Activated naive CD4-positive, alpha-beta T cell treated with anti-CD3 and anti-CD28 coated beads, Interleukin-2, amount 10 ng/mL, durations not matched to agents 7 days and 5 days (primary cell): ENCODE data around the gene HBP1.
A peak's percentile ranks its signal among the peaks of the same experiment; 100 is the strongest.
"Not testable (repeated sequence)": the region's sequence is repeated elsewhere in the genome, so short reads cannot be mapped to it uniquely, and the experiment has no call there.

ENCODE experiments used
- CTCF ChIA-PET: fragments of 350-600 bp; sonication (Branson Sonifier 250); formaldehyde crosslinking; loops from one replicate; lab custom pipeline; 2021; ENCODE audit warnings: antibody characterized with exemption; lab: Charles Lee
- DNase-seq: peaks from one replicate; pipeline ENCODE4 v3.0.0-alpha.2; 2020
- H3K27ac Mint-ChIP-seq: one replicate; pipeline ENCODE4 v1.8.0; 2021; ENCODE audit warnings: mild to moderate bottlenecking, moderate library complexity, mixed read lengths
- H3K27me3 Mint-ChIP-seq: one replicate; pipeline ENCODE4 v1.8.0; 2021; ENCODE audit warnings: mild to moderate bottlenecking, mixed read lengths
- H3K36me3 Mint-ChIP-seq: one replicate; pipeline ENCODE4 v1.8.0; 2021; ENCODE audit warnings: mixed read lengths
- H3K4me1 Mint-ChIP-seq: one replicate; pipeline ENCODE4 v1.8.0; 2021; ENCODE audit warnings: mixed read lengths
- H3K4me3 Mint-ChIP-seq: one replicate; pipeline ENCODE4 v1.8.0; 2021; ENCODE audit warnings: mild to moderate bottlenecking, moderate library complexity, mixed read lengths
- H3K9me3 Mint-ChIP-seq: one replicate; pipeline ENCODE4 v1.8.0; 2021; ENCODE audit warnings: mixed read lengths

HBP1 gene

GRCh38 chr7:107147464-107148393, 21.1 kb upstream of the HBP1 start:
- Mint-ChIP-seq H3K9me3 (no peaks in the 10 kb centered on the region), H3K27me3 (no peaks in the 10 kb centered on the region), H3K4me1 (no peaks in the 10 kb centered on the region), H3K36me3 (no peaks in the 10 kb centered on the region), H3K27ac (no peak overlapping the region), H3K4me3 (no peak overlapping the region)
- CTCF ChIA-PET, result interaction anchor here (0.7 to 6.5 kb wide), 29 partner anchors 9 to 787 kb away, joined by 3 to 67 read pairs (median 4); no protein-coding TSS in a partner anchor
- DNase-seq, result peak; percentile 48

GRCh38 chr7:107148721-107149120, 20.1 kb upstream of the HBP1 start:
- H3K9me3 Mint-ChIP-seq, result no peaks in the 10 kb centered on the region
- no peak overlapping the region for H3K27ac Mint-ChIP-seq
- H3K27me3 Mint-ChIP-seq, result no peaks in the 10 kb centered on the region
- H3K36me3 Mint-ChIP-seq, result no peaks in the 10 kb centered on the region
- DNase-seq, result no peak
- no peak overlapping the region for H3K4me3 Mint-ChIP-seq
- CTCF ChIA-PET, result interaction anchor here (0.8 to 6.5 kb wide), 14 partner anchors 10 to 786 kb away, joined by 3 to 67 read pairs (median 4); no protein-coding TSS in a partner anchor
- H3K4me1 Mint-ChIP-seq, result no peaks in the 10 kb centered on the region

GRCh38 chr7:107149863-107150262, 18.9 kb upstream of the HBP1 start:
- Mint-ChIP-seq H3K36me3 (no peaks in the 10 kb centered on the region), H3K27me3 (no peaks in the 10 kb centered on the region), H3K4me3 (no peak overlapping the region), H3K9me3 (no peaks in the 10 kb centered on the region), H3K27ac (no peak overlapping the region), H3K4me1 (no peaks in the 10 kb centered on the region)
- CTCF ChIA-PET, result interaction anchor here (0.7 to 6.5 kb wide), 7 partner anchors 15 to 355 kb away, joined by 3 to 67 read pairs (median 4); no protein-coding TSS in a partner anchor
- DNase-seq, result no peak

- Mint-ChIP-seq H3K4me1 (no peaks in the 10 kb centered on the region), H3K27ac (no peak overlapping the region), H3K27me3 (no peaks in the 10 kb centered on the region), H3K4me3 (no peak overlapping the region), H3K9me3 (no peaks in the 10 kb centered on the region), H3K36me3 (no peaks in the 10 kb centered on the region)
- peak; percentile 87 for DNase-seq
- CTCF ChIA-PET, result interaction anchor here (0.7 to 6.5 kb wide), 9 partner anchors 16 to 414 kb away, joined by 3 to 67 read pairs (median 4); no protein-coding TSS in a partner anchor
Observed at GRCh38 chr7:107150375-107151073, 18.3 kb upstream of the HBP1 start.

GRCh38 chr7:107151538-107151937, 17.3 kb upstream of the HBP1 start:
- CTCF ChIA-PET, result interaction anchor here (0.8 to 6.5 kb wide), 6 partner anchors 61 to 415 kb away, joined by 3 to 55 read pairs (median 4); no protein-coding TSS in a partner anchor
- no peak for DNase-seq
- H3K27me3 Mint-ChIP-seq, result peaks cover 2% of the 10 kb centered on the region
- no peaks in the 10 kb centered on the region for H3K4me1 Mint-ChIP-seq
- no peak overlapping the region for H3K27ac Mint-ChIP-seq
- no peak overlapping the region for H3K4me3 Mint-ChIP-seq
- no peaks in the 10 kb centered on the region for H3K9me3 Mint-ChIP-seq
- no peaks in the 10 kb centered on the region for H3K36me3 Mint-ChIP-seq

- no peak overlapping the region for H3K27ac Mint-ChIP-seq
Observed at GRCh38 chr7:107152011-107152410, 16.8 kb upstream of the HBP1 start.

GRCh38 chr7:107154826-107155225, 14.0 kb upstream of the HBP1 start:
- Mint-ChIP-seq H3K27me3 (peaks cover 4% of the 10 kb centered on the region), H3K4me1 (no peaks in the 10 kb centered on the region), H3K4me3 (no peak overlapping the region), H3K9me3 (no peaks in the 10 kb centered on the region), H3K27ac (no peak overlapping the region), H3K36me3 (no peaks in the 10 kb centered on the region)
- CTCF ChIA-PET, result no interaction called here
- no peak for DNase-seq

More at GRCh38 chr7:107152011-107152410, 16.8 kb upstream of the HBP1 start:
- Mint-ChIP-seq H3K4me1 (no peaks in the 10 kb centered on the region), H3K27me3 (peaks cover 4% of the 10 kb centered on the region), H3K36me3 (no peaks in the 10 kb centered on the region), H3K9me3 (no peaks in the 10 kb centered on the region), H3K4me3 (no peak overlapping the region)
- no peak for DNase-seq
- CTCF ChIA-PET, result interaction anchor here (0.8 to 6.5 kb wide), 6 partner anchors 12 to 415 kb away, joined by 3 to 55 read pairs (median 3); no protein-coding TSS in a partner anchor

- DNase-seq, H3K9me3 Mint-ChIP-seq, H3K4me1 Mint-ChIP-seq, H3K27me3 Mint-ChIP-seq, H3K36me3 Mint-ChIP-seq, H3K4me3 Mint-ChIP-seq, CTCF ChIA-PET, H3K27ac Mint-ChIP-seq: not testable (repeated sequence)
Observed at GRCh38 chr7:107155726-107156125, 13.1 kb upstream of the HBP1 start.

GRCh38 chr7:107157091-107157490, 11.7 kb upstream of the HBP1 start:
- Mint-ChIP-seq H3K36me3 (no peaks in the 10 kb centered on the region), H3K4me1 (no peaks in the 10 kb centered on the region), H3K27ac (no peak overlapping the region), H3K9me3 (no peaks in the 10 kb centered on the region), H3K4me3 (no peak overlapping the region), H3K27me3 (peaks cover 4% of the 10 kb centered on the region)
- DNase-seq, result no peak
- CTCF ChIA-PET, result no interaction called here

GRCh38 chr7:107158028-107158427, 10.8 kb upstream of the HBP1 start:
- no peaks in the 10 kb centered on the region for H3K4me1 Mint-ChIP-seq
- H3K27ac Mint-ChIP-seq, result no peak overlapping the region
- H3K36me3 Mint-ChIP-seq, result no peaks in the 10 kb centered on the region
- CTCF ChIA-PET, result no interaction called here
- H3K4me3 Mint-ChIP-seq, result no peak overlapping the region
- H3K27me3 Mint-ChIP-seq, result peaks cover 4% of the 10 kb centered on the region
- DNase-seq, result no peak
- H3K9me3 Mint-ChIP-seq, result no peaks in the 10 kb centered on the region

GRCh38 chr7:107160389-107160788, 8.4 kb upstream of the HBP1 start:
- Mint-ChIP-seq H3K4me1 (no peaks in the 10 kb centered on the region), H3K4me3 (no peak overlapping the region), H3K36me3 (no peaks in the 10 kb centered on the region), H3K9me3 (no peaks in the 10 kb centered on the region), H3K27me3 (peaks cover 7% of the 10 kb centered on the region), H3K27ac (no peak overlapping the region)
- DNase-seq, result no peak
- CTCF ChIA-PET, result no interaction called here

- Mint-ChIP-seq H3K9me3 (no peaks in the 10 kb centered on the region), H3K36me3 (no peaks in the 10 kb centered on the region)
- CTCF ChIA-PET, result no interaction called here
Observed at GRCh38 chr7:107161415-107161814, 7.4 kb upstream of the HBP1 start.

GRCh38 chr7:107162475-107162874, 6.3 kb upstream of the HBP1 start:
- Mint-ChIP-seq H3K4me3 (no peak overlapping the region), H3K36me3 (no peaks in the 10 kb centered on the region), H3K9me3 (no peaks in the 10 kb centered on the region), H3K27me3 (peaks cover 5% of the 10 kb centered on the region), H3K27ac (no peak overlapping the region), H3K4me1 (peaks cover 14% of the 10 kb centered on the region)
- no peak for DNase-seq
- CTCF ChIA-PET, result interaction anchor here (1.3 kb wide), 1 partner anchor 14 kb away, joined by 3 read pairs; no protein-coding TSS in a partner anchor

More at GRCh38 chr7:107161415-107161814, 7.4 kb upstream of the HBP1 start:
- H3K4me1 Mint-ChIP-seq, result peaks cover 5% of the 10 kb centered on the region
- peaks cover 8% of the 10 kb centered on the region for H3K27me3 Mint-ChIP-seq
- H3K4me3 Mint-ChIP-seq, result no peak overlapping the region
- DNase-seq, result no peak
- H3K27ac Mint-ChIP-seq, result no peak overlapping the region

GRCh38 chr7:107164092-107164491, 4.7 kb upstream of the HBP1 start:
- Mint-ChIP-seq H3K27me3 (peaks cover 5% of the 10 kb centered on the region), H3K27ac (no peak overlapping the region), H3K9me3 (no peaks in the 10 kb centered on the region), H3K4me3 (no peak overlapping the region), H3K36me3 (peaks cover 1% of the 10 kb centered on the region), H3K4me1 (peaks cover 22% of the 10 kb centered on the region)
- DNase-seq, result no peak
- CTCF ChIA-PET, result no interaction called here
